SW480 (cell line): ENCODE measurements around the gene ZNF598.
"Not testable (repeated sequence)": the region's sequence is repeated elsewhere in the genome, so short reads cannot be mapped to it uniquely, and the experiment has no call there.

ENCODE experiments used
- DNase-seq: peaks from one replicate; pipeline ENCODE4 v3.0.0-alpha.2; 2016; ENCODE audit warnings: low spot score

ZNF598 gene

GRCh38 chr16:1975432-1976215 is 34.0 kb downstream of the ZNF598 start:
- DNase-seq, result no peak

- DNase-seq, result no peak
Observed at GRCh38 chr16:1974157-1975070, 35.2 kb downstream of the ZNF598 start.

GRCh38 chr16:1973461-1974156 is 36.0 kb downstream of the ZNF598 start:
- no peak for DNase-seq

GRCh38 chr16:1972490-1972877 is 37.1 kb downstream of the ZNF598 start:
- DNase-seq, result no peak

GRCh38 chr16:1971796-1972489 is 37.7 kb downstream of the ZNF598 start, which contains the start of gene TBL3:
TBL3 (plus strand) TSS chr16:1972053; CDS start chr16:1972165, 112 bp downstream.
- peak; percentile 93 for DNase-seq

- no peak for DNase-seq
Observed at GRCh38 chr16:1968146-1968953, 41.3 kb downstream of the ZNF598 start.

- no peak for DNase-seq
Observed at GRCh38 chr16:1966460-1966859, 43.2 kb downstream of the ZNF598 start, which contains the start of gene RNF151. RNF151 (plus strand) TSS chr16:1966856; CDS start chr16:1966882, 26 bp downstream.

GRCh38 chr16:1965396-1966001 is 44.1 kb downstream of the ZNF598 start:
- DNase-seq, result no peak

GRCh38 chr16:1964506-1965395 is 44.9 kb downstream of the ZNF598 start, which contains the start of gene RPS2:
RPS2 (minus strand) TSS chr16:1964826; CDS start chr16:1964625, 201 bp downstream.
- peak; percentile 98 for DNase-seq

GRCh38 chr16:1963806-1964505 is 45.7 kb downstream of the ZNF598 start:
- DNase-seq, result no peak

- DNase-seq, result not testable (repeated sequence)
Observed at GRCh38 chr16:1962161-1963153, 47.2 kb downstream of the ZNF598 start.

- DNase-seq, result no peak
Observed at GRCh38 chr16:1961651-1962067, 48.0 kb downstream of the ZNF598 start.

- DNase-seq, result peak; percentile 72
Observed at GRCh38 chr16:1960665-1961630, 48.7 kb downstream of the ZNF598 start.

- DNase-seq, result peak; percentile 87
Observed at GRCh38 chr16:1959269-1960039, 50.2 kb downstream of the ZNF598 start, which contains the start of gene NDUFB10. NDUFB10 (plus strand) TSS chr16:1959538; CDS start chr16:1959625, 87 bp downstream.

- DNase-seq, result no peak
Observed at GRCh38 chr16:1958715-1959268, 50.8 kb downstream of the ZNF598 start.
